Measurements from ENCODE around the gene PAX9. TPM values are rescaled to one million over a fixed set of nuclear protein-coding genes. Genes with fewer than 3 reads are reported as not detected.

Gene PAX9
- total and polyA plus RNA-seq, 2 donors (not counting 1 experiment from before 2014, with no cell fraction given): 0.03 TPM; not detected in 1

- no peak overlapping the region for H2AFZ ChIP-seq (ENCODE audit: low read length)
- H3K79me2 ChIP-seq (ENCODE audit: control insufficient read depth, insufficient read depth, low read length): no peaks in the 10 kb centered on the region
- no peaks in the 10 kb centered on the region for H4K20me1 ChIP-seq (ENCODE audit: control insufficient read depth, extremely low read depth, insufficient read depth, low read length)
- no peaks in the 10 kb centered on the region for H3K4me1 ChIP-seq (ENCODE audit: control insufficient read depth, extremely low read depth, insufficient read depth, low read length)
- H3K27me3 ChIP-seq (ENCODE audit: control insufficient read depth, insufficient read depth, low read length): no peaks in the 10 kb centered on the region
- H3K4me3 ChIP-seq (replicated peaks in 1 of 4; ENCODE audit: control extremely low read depth in 1 of 4, insufficient read depth in 1 of 4, low read depth in 3 of 4, low read length in 4 of 4): no peak overlapping the region
- DNase-seq (ENCODE audit: low read depth in 2 of 2): no peak
- no peak overlapping the region for H3K9ac ChIP-seq (ENCODE audit: insufficient read depth, low read length)
- no peaks in the 10 kb centered on the region for H3K9me3 ChIP-seq (ENCODE audit: control insufficient read depth, insufficient read depth, low read depth, low read length)
- H3K27ac ChIP-seq (ENCODE audit: insufficient read depth, low read length): no peak overlapping the region
- no peaks in the 10 kb centered on the region for H3K36me3 ChIP-seq (ENCODE audit: control insufficient read depth, insufficient read depth, low read length)
- TF ChIP-seq EZH2 (IDR thresholded peaks at IDR 0.05; ENCODE audit: low read length, missing control alignments) (no peak), CTCF (conservative IDR thresholded peaks at IDR 0.05 in 1 of 2, IDR thresholded peaks at IDR 0.05 in 1 of 2; ENCODE audit: low read depth in 1 of 2, low read length in 2 of 2) (no peak)
- H3K4me2 ChIP-seq (ENCODE audit: extremely low read depth, insufficient read depth, low read length): no peak overlapping the region
Observed at GRCh38 chr14:36619131-36619530, 42.5 kb upstream of the PAX9 start.

- Histone ChIP-seq H3K4me1 (ENCODE audit: control insufficient read depth, extremely low read depth, insufficient read depth, low read length) (no peaks in the 10 kb centered on the region), H3K27me3 (ENCODE audit: control insufficient read depth, insufficient read depth, low read length) (no peaks in the 10 kb centered on the region), H3K27ac (ENCODE audit: insufficient read depth, low read length) (no peak overlapping the region), H3K9me3 (ENCODE audit: control insufficient read depth, insufficient read depth, low read depth, low read length) (no peaks in the 10 kb centered on the region), H2AFZ (ENCODE audit: low read length) (no peak overlapping the region), H3K79me2 (ENCODE audit: control insufficient read depth, insufficient read depth, low read length) (no peaks in the 10 kb centered on the region), H3K4me3 (replicated peaks in 1 of 4; ENCODE audit: control extremely low read depth in 1 of 4, insufficient read depth in 1 of 4, low read depth in 3 of 4, low read length in 4 of 4) (no peak overlapping the region), H3K36me3 (ENCODE audit: control insufficient read depth, insufficient read depth, low read length) (no peaks in the 10 kb centered on the region), H4K20me1 (ENCODE audit: control insufficient read depth, extremely low read depth, insufficient read depth, low read length) (no peaks in the 10 kb centered on the region), H3K4me2 (ENCODE audit: extremely low read depth, insufficient read depth, low read length) (no peak overlapping the region), H3K9ac (ENCODE audit: insufficient read depth, low read length) (no peak overlapping the region)
- TF ChIP-seq EZH2 (IDR thresholded peaks at IDR 0.05; ENCODE audit: low read length, missing control alignments): no peak
- no peak for TF ChIP-seq CTCF (conservative IDR thresholded peaks at IDR 0.05 in 1 of 2, IDR thresholded peaks at IDR 0.05 in 1 of 2; ENCODE audit: low read depth in 1 of 2, low read length in 2 of 2)
- no peak for DNase-seq (ENCODE audit: low read depth in 2 of 2)
Observed at GRCh38 chr14:36619853-36620252, 41.8 kb upstream of the PAX9 start.

DNA sequence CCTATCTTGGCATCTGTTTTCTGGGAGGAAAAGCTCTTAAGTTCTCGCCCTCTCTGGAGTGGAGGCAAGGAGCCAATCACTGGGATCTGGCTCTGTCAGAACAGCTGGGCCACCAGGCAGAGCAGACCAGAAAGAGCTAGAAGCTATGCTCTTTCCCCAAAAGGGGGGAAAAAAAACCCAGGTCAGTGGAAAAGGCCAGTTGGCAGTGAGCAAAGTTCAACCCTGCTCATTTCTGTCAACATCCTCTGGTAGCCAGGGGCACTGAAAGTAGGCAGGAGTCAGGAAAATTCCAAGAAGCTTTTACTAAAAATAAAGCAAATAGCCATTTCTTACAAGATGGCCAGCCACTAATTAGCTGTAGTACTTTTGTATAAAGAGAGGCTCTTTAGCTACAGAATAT is 36.6 kb upstream of the PAX9 start:
- H3K9ac ChIP-seq (ENCODE audit: insufficient read depth, low read length): no peak overlapping the region
- no peaks in the 10 kb centered on the region for H3K4me1 ChIP-seq (ENCODE audit: control insufficient read depth, extremely low read depth, insufficient read depth, low read length)
- H3K36me3 ChIP-seq (ENCODE audit: control insufficient read depth, insufficient read depth, low read length): no peaks in the 10 kb centered on the region
- H2AFZ ChIP-seq (ENCODE audit: low read length): no peak overlapping the region
- no peaks in the 10 kb centered on the region for H3K27me3 ChIP-seq (ENCODE audit: control insufficient read depth, insufficient read depth, low read length)
- H3K9me3 ChIP-seq (ENCODE audit: control insufficient read depth, insufficient read depth, low read depth, low read length): no peaks in the 10 kb centered on the region
- no peak overlapping the region for H3K4me3 ChIP-seq (replicated peaks in 1 of 4; ENCODE audit: control extremely low read depth in 1 of 4, insufficient read depth in 1 of 4, low read depth in 3 of 4, low read length in 4 of 4)
- no peak for TF ChIP-seq EZH2 (IDR thresholded peaks at IDR 0.05; ENCODE audit: low read length, missing control alignments)
- TF ChIP-seq CTCF (conservative IDR thresholded peaks at IDR 0.05 in 1 of 2, IDR thresholded peaks at IDR 0.05 in 1 of 2; ENCODE audit: low read depth in 1 of 2, low read length in 2 of 2): no peak
- H3K27ac ChIP-seq (ENCODE audit: insufficient read depth, low read length): no peak overlapping the region
- H3K4me2 ChIP-seq (ENCODE audit: extremely low read depth, insufficient read depth, low read length): no peak overlapping the region
- no peaks in the 10 kb centered on the region for H4K20me1 ChIP-seq (ENCODE audit: control insufficient read depth, extremely low read depth, insufficient read depth, low read length)
- no peak for DNase-seq (ENCODE audit: low read depth in 2 of 2)
- H3K79me2 ChIP-seq (ENCODE audit: control insufficient read depth, insufficient read depth, low read length): no peaks in the 10 kb centered on the region
